Neutrophil (primary cell): ENCODE measurements around the gene SNAP47.

Source experiments
- H3K27ac ChIP-seq: fragments of 200-600 bp; sonication (generic); 2 replicates; pipeline ENCODE4 v1.5.1; 2016; ENCODE audit warnings: mild to moderate bottlenecking, moderate library complexity
- H3K27me3 ChIP-seq: fragments of 200-600 bp; sonication (generic); 2 replicates; pipeline ENCODE4 v1.6.0; 2016; ENCODE audit warnings: mild to moderate bottlenecking
- H3K36me3 ChIP-seq: fragments of 200-600 bp; sonication (generic); 2 replicates; pipeline ENCODE4 v1.5.1; 2017
- H3K4me1 ChIP-seq, 2 experiments: fragments of 200-600 bp in 1 of 2; sonication (generic) in 1 of 2; 1 replicate in 1 of 2; 2 replicates in 1 of 2; pipeline versions ENCODE4 v1.5.1 to v1.6.1; 2013 to 2016; ENCODE audit warnings: low read depth in 1 of 2, low read length in 1 of 2, mild to moderate bottlenecking in 1 of 2, moderate library complexity in 1 of 2; ENCODE audit not compliant: control insufficient read depth in 1 of 2, insufficient read depth in 1 of 2
- H3K4me3 ChIP-seq, 2 experiments: fragments of 200-600 bp in 1 of 2; sonication (generic) in 1 of 2; 1 replicate in 1 of 2; 2 replicates in 1 of 2; pipeline ENCODE4 v1.5.1; 2013 to 2016; ENCODE audit warnings: low read depth in 1 of 2, low read length in 1 of 2, mild to moderate bottlenecking in 1 of 2, moderate library complexity in 1 of 2
- H3K9me3 ChIP-seq: fragments of 200-600 bp; sonication (generic); 2 replicates; pipeline ENCODE4 v1.5.1; 2016
- TF ChIP-seq, protein P1 (sequence below): fragments of 200-600 bp; sonication (generic); IDR thresholded peaks from 2 replicates; pipeline ENCODE4 v1.5.1; 2016; ENCODE audit warnings: antibody characterized with exemption

Gene SNAP47

DNA sequence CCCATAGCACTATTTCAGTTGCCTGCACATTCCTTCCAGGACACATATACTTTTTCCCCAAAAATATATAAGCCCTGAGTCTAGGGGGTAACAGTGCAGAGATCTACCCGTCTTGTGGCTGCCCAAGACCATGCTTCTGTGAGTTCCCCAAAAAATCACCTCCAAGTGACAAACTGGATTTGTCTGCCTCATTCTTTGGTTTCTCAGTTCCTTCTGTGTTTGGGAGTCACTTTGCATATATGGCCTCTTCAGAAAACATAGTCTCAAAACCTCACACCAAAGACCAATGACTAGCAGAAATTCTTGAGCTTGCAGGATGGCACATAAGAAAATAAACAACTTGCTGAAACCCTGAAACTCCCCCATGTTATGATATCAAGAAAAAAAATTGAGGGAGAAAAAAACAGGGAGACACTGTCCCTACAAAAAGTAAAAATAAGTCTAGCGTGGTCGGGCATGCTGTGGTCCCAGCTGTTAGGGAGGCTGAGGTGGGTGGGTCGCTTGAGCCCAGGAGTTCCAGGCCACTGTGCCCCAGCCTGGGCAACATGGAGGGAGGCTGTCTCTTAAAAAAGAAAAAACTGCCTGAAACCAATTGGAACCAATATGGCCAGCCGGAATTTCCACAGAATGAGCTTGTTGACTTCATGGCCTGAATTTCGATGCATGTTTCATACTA, 8.2 kb upstream of the SNAP47 start:
- Histone ChIP-seq H3K4me3 (no peak overlapping the region), H3K27me3 (peaks cover 55% of the 10 kb centered on the region), H3K9me3 (no peaks in the 10 kb centered on the region), H3K4me1 (peaks cover 9 to 10% of the 10 kb centered on the region in 2 experiments), H3K36me3 (peaks cover 12% of the 10 kb centered on the region), H3K27ac (no peak overlapping the region)
- TF ChIP-seq, protein P1, sequence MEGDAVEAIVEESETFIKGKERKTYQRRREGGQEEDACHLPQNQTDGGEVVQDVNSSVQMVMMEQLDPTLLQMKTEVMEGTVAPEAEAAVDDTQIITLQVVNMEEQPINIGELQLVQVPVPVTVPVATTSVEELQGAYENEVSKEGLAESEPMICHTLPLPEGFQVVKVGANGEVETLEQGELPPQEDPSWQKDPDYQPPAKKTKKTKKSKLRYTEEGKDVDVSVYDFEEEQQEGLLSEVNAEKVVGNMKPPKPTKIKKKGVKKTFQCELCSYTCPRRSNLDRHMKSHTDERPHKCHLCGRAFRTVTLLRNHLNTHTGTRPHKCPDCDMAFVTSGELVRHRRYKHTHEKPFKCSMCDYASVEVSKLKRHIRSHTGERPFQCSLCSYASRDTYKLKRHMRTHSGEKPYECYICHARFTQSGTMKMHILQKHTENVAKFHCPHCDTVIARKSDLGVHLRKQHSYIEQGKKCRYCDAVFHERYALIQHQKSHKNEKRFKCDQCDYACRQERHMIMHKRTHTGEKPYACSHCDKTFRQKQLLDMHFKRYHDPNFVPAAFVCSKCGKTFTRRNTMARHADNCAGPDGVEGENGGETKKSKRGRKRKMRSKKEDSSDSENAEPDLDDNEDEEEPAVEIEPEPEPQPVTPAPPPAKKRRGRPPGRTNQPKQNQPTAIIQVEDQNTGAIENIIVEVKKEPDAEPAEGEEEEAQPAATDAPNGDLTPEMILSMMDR, result no peak

DNA sequence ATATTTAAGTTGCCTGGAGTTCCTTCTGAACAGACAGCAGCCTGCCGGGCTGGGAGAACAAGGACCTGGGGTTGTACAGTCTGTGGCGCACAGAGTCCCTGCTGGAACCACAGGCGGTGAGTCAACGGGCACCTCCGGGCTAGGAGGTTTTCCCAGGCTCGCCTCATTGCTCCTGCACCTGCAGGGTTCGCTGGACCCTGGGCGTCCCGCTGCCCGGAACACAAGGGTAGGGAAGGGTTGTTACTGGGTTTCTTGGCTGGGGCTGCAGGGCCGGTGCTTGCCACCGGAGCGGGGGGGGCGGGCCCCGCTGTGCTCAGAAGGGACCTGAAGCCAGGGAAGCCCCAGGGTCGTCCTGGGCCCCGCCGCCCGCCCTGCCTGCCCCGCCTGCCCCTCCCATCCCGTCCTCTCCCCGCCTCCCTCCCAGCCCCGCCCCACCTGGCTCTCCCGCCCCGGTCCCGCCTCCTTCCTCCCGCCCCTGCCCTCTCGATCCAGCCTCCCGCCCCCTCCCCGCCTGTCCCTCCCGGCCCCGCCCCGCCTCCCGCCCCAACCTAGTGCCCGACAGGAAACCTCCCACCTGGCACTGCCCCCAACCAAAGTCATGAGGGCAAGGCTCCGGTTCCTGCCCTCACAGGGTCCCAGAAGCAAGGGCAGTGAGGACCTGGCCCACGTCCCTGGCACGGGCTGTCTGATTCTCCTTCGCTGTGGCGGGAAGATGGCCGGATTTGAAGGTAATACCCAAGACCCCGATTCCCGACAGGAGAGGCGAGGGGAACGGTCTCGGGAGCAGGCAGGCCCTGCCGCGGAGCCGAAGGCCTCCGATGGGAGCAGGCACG, 7.0 kb upstream of the SNAP47 start:
- Histone ChIP-seq H3K9me3 (no peaks in the 10 kb centered on the region), H3K4me3 (peak overlapping the region; percentile 44 to 50), H3K27ac (no peak overlapping the region), H3K27me3 (peaks cover 55% of the 10 kb centered on the region), H3K36me3 (peaks cover 22% of the 10 kb centered on the region), H3K4me1 (peaks cover 9 to 10% of the 10 kb centered on the region in 2 experiments)
- TF ChIP-seq, protein P1, result no peak

DNA sequence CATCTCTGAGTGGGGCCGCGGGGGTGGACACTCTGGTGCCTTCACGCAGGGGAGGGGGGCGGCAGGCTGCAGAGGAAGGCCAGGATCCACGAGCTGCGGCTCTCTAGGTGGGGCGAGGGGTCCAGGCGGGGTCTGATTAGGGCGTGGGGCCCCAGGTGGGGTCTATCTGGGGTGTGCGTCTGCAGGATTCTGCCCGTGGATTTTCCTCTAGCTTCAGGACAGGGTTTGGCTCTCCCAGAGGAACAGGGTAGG, 6.4 kb upstream of the SNAP47 start:
- no peak overlapping the region for H3K27ac ChIP-seq

DNA sequence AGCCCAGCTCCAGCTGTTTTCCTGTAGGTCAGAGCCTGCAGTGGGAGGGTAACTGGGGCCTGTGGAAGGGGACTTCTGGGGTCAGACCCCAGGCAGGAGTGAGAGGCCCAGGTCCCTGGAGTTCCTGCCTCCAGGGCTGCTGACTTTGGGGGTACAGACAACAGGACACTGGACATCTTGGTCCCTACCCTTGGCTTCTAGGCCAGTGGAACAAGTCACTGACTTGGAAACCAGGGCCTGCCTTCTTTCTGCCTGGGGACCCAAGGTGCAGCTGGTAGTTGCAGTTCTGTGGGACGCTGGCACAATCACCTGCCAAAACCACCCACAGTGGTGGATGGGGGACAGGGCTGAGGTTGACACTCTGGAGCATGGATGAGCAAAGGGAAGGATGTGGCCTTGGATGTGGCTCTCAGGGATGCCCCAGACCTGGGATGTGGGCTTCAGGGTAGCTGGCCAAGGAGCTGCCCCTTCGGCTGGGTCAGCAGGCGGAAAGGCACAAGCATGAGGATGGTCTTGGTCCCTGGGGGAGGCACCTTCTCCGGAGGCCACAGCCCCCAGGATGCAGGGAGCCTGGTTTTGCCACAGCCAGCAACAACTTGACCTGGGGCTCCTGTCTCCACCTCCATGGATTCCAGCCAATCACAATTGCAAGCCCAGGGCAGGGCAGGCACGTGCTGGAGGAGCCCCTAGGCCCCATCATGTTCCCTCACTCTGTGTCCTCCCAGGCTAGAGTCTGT, 5.9 kb upstream of the SNAP47 start:
- peaks cover 24% of the 10 kb centered on the region for H3K36me3 ChIP-seq
- no peaks in the 10 kb centered on the region for H3K9me3 ChIP-seq
- H3K27ac ChIP-seq, result no peak overlapping the region
- H3K27me3 ChIP-seq, result peaks cover 55% of the 10 kb centered on the region
- TF ChIP-seq, protein P1, result no peak
- peaks cover 10 to 12% of the 10 kb centered on the region in 2 experiments for H3K4me1 ChIP-seq
- H3K4me3 ChIP-seq, result no peak overlapping the region

More for the DNA sequence above, 6.4 kb upstream of the SNAP47 start:
- Histone ChIP-seq H3K27me3 (peaks cover 55% of the 10 kb centered on the region), H3K4me1 (peaks cover 9 to 10% of the 10 kb centered on the region in 2 experiments), H3K9me3 (no peaks in the 10 kb centered on the region), H3K4me3 (peak overlapping the region; percentile 44 to 50), H3K36me3 (peaks cover 24% of the 10 kb centered on the region)
- TF ChIP-seq, protein P1, result no peak

DNA sequence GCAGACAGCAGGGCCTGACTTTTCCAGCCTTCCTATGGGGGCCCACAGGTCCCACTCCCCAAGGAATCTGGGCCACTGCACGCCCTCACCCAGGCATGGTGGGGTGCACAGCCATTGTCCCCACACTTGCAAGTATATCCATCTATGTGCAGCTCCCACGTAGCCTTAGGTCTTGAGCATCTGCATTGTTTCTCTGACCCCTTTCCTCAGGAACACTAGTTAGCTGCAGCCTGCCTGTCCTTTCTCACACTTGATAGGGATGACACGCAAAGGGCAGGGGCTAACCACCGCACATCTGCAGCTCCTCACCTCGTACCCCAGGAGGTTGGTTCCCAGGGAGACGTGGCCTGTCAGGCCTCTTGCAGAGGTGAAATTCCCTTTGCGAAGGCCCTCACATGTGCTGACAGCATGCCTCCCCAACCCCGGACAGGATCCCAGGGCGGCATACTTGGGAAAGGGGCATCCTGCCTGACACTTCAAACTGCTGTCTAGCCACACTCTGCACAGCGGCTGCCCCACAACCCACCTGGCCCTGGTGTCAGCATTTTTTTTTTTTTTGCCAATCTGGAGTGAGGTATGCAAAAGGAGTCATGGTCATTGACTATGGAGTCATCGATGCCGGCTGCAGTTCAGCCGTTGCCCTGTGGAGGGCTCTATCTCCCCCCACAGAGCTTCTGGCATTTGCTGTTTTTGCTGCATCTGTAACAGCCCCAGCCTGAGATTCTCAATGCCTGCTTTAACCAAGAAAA, 5.2 kb upstream of the SNAP47 start:
- Histone ChIP-seq H3K4me1 (peaks cover 17 to 18% of the 10 kb centered on the region in 2 experiments), H3K9me3 (no peaks in the 10 kb centered on the region), H3K27me3 (peaks cover 49% of the 10 kb centered on the region), H3K36me3 (peaks cover 24% of the 10 kb centered on the region), H3K4me3 (no peak overlapping the region), H3K27ac (no peak overlapping the region)
- TF ChIP-seq, protein P1, result peak; percentile 9
